Fibroblast of skin of left quadriceps (primary cell): ENCODE measurements around the gene PSME1.

Source experiments
- DNase-seq, 2 experiments: peaks; one replicate each; pipeline ENCODE4 v3.0.0-alpha.2; 2013; ENCODE audit warnings: low read depth in 2 of 2

Gene PSME1

GRCh38 chr14:24146978-24147760 lies 11.2 kb downstream of the PSME1 start, which contains the start of gene RNF31:
Gene RNF31, plus strand, starts transcription at chr14:24147498. Its CDS starts 201 bp downstream, at chr14:24147699.
- peak; percentile 95 for DNase-seq

GRCh38 chr14:24147761-24148428 lies 11.9 kb downstream of the PSME1 start:
- no peak for DNase-seq

DNA sequence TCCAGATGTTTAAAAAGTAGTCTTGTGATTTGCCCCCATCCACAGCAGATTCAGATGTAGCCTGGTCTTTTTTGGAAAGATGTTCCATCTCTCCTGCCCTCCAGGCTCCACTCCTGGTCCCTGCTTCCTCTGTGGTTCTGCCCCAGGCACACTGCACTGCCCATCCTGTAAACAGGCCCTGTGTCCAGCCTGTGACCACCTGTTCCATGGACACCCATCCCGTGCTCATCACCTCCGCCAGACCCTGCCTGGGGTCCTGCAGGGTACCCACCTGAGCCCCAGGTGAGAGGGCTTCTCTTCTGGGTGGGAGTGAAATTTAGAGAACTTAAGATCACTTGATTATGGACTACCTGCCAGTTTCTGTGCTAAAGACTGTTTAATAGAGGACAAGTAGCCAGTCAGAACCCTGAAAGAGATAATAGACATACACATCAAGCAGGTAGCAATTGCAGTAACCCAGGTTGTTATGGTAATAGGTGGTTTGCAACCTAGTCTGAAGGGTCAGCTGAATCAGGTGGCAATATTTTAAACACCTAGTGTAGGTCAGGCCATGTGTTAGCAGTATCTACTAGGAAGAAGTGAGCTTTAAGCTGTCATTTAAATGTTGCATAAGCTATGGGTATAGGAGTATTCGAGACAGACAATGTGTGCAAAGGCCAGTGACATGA lies 13.4 kb downstream of the PSME1 start:
- no peak for DNase-seq

- DNase-seq, result no peak
Observed at GRCh38 chr14:24150061-24150460, 14.1 kb downstream of the PSME1 start.

- no peak for DNase-seq
Observed at GRCh38 chr14:24150567-24150966, 14.6 kb downstream of the PSME1 start.

GRCh38 chr14:24150993-24151392 lies 15.0 kb downstream of the PSME1 start:
- no peak for DNase-seq

DNA sequence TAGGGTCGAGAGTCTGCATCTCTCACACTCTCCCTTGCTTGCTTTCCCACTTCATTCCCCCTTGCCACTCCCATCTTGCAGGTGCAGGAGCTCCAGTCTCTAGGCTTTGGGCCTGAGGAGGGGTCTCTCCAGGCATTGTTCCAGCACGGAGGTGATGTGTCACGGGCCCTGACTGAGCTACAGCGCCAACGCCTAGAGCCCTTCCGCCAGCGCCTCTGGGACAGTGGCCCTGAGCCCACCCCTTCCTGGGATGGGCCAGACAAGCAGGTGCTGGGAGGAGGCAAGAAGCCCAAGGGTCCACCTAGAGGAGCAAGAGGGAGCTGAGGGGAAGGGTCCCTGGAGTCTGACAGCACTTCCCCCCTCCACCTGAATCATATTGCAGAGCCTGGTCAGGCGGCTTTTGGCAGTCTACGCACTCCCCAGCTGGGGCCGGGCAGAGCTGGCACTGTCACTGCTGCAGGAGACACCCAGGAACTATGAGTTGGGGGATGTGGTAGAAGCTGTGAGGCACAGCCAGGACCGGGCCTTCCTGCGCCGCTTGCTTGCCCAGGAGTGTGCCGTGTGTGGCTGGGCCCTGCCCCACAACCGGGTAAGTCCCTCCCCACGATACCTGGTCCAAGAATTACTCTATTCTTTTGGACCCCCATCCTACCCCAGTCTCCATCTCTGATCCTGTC lies 15.5 kb downstream of the PSME1 start:
- no peak for DNase-seq

DNA sequence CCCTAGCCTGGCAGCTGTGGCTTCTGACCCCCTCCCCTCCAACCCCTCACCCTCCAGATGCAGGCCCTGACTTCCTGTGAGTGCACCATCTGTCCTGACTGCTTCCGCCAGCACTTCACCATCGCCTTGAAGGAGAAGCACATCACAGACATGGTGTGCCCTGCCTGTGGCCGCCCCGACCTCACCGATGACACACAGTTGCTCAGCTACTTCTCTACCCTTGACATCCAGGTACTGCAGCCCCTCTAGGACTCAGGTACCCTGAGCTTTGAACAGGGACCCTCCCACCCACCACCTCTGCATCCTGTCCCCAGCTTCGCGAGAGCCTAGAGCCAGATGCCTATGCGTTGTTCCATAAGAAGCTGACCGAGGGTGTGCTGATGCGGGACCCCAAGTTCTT lies 19.1 kb downstream of the PSME1 start:
- DNase-seq, result no peak

GRCh38 chr14:24156840-24157239 lies 20.8 kb downstream of the PSME1 start:
- DNase-seq, result no peak

GRCh38 chr14:24157331-24157730 lies 21.3 kb downstream of the PSME1 start:
- DNase-seq, result no peak

GRCh38 chr14:24159777-24160498 lies 23.9 kb downstream of the PSME1 start:
- DNase-seq, result no peak

- DNase-seq, result no peak
Observed at GRCh38 chr14:24160499-24160849, 24.5 kb downstream of the PSME1 start.

GRCh38 chr14:24160850-24161804 lies 25.1 kb downstream of the PSME1 start, which contains the start of gene IRF9:
Gene IRF9, plus strand, starts transcription at chr14:24161265. Its CDS starts 880 bp downstream, at chr14:24162145.
- peak; percentile 84 to 87 for DNase-seq

DNA sequence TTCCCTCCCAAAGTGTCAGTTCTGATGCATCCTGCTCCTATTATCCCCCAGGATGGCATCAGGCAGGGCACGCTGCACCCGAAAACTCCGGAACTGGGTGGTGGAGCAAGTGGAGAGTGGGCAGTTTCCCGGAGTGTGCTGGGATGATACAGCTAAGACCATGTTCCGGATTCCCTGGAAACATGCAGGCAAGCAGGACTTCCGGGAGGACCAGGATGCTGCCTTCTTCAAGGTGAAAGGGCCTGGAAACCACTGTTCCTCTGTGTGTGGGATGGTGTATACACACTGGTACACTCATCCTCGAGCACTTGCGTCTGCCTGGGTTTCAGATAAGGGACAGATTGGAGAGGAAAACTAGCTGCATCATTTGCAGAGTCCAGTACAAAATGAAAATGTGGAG lies 26.1 kb downstream of the PSME1 start:
- no peak for DNase-seq

DNA sequence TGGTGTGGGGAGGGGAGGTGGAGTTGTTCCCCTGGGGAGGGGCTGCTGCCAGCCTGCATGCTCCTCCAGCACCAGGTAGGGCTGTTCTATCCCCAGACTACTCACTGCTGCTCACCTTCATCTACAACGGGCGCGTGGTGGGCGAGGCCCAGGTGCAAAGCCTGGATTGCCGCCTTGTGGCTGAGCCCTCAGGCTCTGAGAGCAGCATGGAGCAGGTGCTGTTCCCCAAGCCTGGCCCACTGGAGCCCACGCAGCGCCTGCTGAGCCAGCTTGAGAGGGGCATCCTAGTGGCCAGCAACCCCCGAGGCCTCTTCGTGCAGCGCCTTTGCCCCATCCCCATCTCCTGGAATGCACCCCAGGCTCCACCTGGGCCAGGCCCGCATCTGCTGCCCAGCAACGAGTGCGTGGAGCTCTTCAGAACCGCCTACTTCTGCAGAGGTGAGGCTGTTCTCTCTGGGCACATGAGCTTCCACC lies 28.6 kb downstream of the PSME1 start:
- no peak for DNase-seq

DNA sequence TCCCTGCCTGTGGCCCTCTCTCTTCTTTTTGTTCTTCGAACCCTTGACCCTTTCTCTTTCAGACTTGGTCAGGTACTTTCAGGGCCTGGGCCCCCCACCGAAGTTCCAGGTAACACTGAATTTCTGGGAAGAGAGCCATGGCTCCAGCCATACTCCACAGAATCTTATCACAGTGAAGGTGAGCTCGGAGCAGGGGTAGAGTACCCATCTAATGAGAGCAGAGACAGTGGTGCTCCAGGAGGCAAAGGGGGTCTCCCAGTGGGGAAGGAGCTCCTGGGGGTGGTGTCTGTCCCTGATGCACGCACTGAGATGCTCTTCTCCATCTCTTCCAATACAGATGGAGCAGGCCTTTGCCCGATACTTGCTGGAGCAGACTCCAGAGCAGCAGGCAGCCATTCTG lies 29.8 kb downstream of the PSME1 start:
- DNase-seq, result no peak

- no peak for DNase-seq
Observed at GRCh38 chr14:24167469-24168114, 31.6 kb downstream of the PSME1 start.

DNA sequence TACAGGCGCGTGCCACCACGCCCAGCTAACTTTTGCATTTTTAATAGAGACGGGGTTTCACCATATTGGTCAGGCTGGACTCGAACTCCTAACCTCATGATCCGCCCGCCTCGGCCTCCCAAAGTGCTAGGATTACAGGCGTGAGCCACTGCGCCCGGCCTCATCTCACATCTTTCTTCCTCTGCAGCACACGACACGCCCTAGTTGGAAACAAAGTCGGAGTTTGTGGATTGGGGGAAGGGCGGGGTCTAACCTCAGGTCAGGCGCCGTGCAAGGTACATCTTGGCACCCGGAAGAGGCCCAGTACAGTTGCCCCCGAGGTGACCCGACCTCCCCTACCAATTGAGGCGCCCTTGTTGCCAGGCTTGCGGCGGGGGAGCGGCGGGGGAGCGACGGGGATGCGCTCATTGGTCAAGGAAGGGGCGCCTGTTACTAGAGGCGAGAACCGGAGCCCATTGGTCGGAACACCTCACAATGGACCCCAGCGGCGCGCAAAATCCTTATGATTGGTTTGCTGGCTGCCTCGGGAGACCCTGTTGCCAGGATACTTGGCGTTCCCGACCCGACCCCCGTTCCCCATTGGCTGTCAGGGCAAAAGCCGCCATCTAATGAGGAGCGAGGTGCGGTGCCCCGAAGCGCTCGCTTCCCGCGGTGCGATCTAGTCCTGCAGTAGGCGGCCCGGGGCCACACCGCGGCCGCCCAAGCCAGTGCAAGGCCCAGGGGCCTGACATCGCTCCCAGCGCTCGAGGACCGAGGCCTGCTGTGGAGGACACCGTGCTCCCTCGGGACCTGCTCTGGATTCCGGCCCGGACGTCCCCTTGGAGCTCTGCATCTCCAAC lies 35.6 kb downstream of the PSME1 start, which contains the start of gene REC8:
REC8 (plus strand) TSS at position 659 of the 839 bp plus-strand sequence. CDS start 473 bp downstream, outside the sequence.
- peak; percentile 70 to 73 for DNase-seq
